ENCODE measurements around the gene RSRC1.

GRCh38 chr3:158272081-158272480, 162.2 kb downstream of the RSRC1 start:
- TF ChIP-seq CTCF (IDR thresholded peaks at IDR 0.05; ENCODE audit: low read depth, low read length) (no peak), EZH2phosphoT487 (IDR thresholded peaks at IDR 0.05; ENCODE audit: low read depth) (no peak)
